ENCODE measurements around the gene NAPEPLD.
A peak's percentile ranks its signal among the peaks of the same experiment; 100 is the strongest.
"Not testable (repeated sequence)": the region's sequence is repeated elsewhere in the genome, so short reads cannot be mapped to it uniquely, and the experiment has no call there.

The NAPEPLD gene

DNA sequence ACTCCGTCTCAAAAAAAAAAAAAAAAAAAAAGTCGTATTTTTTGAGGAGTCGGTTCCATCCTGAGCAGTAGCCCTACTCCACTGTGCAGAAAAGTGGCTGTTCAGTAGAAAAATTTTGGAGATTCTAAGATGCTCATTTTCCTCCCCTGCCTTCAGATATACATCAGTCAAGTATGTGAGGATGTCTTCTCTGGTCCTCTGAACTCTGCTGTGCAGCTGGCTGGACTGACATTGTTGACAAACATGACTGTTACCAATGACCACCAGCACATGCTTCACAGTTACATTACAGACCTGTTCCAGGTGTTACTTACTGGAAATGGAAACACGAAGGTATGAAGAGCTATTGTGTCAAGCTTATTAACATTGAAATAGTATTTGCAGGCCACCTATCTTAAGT lies 56.6 kb downstream of the NAPEPLD start:
- DNase-seq; H3K4me1 ChIP-seq (ENCODE audit: control insufficient read depth, insufficient read depth, low read length, poor library complexity, severe bottlenecking); H3K9me3 ChIP-seq (ENCODE audit: control insufficient read depth, low read length); H3K27me3 ChIP-seq (replicated peaks; ENCODE audit: control insufficient read depth, insufficient read depth, low read length, poor library complexity, severe bottlenecking); H3K27ac ChIP-seq (ENCODE audit: insufficient read depth, low read length, poor library complexity, severe bottlenecking); H3K4me3 ChIP-seq (ENCODE audit: insufficient read depth, low read depth, low read length, poor library complexity, severe bottlenecking): not testable (repeated sequence)
- peaks cover 16% of the 10 kb centered on the region for H3K36me3 ChIP-seq (ENCODE audit: control insufficient read depth, insufficient read depth, low read length)

- H3K4me3 ChIP-seq (ENCODE audit: insufficient read depth, low read depth, low read length, poor library complexity, severe bottlenecking) = no peak overlapping the region
- H3K36me3 ChIP-seq (ENCODE audit: control insufficient read depth, insufficient read depth, low read length) = peaks cover 20% of the 10 kb centered on the region
- no peaks in the 10 kb centered on the region for H3K27me3 ChIP-seq (replicated peaks; ENCODE audit: control insufficient read depth, insufficient read depth, low read length, poor library complexity, severe bottlenecking)
- no peaks in the 10 kb centered on the region for H3K4me1 ChIP-seq (ENCODE audit: control insufficient read depth, insufficient read depth, low read length, poor library complexity, severe bottlenecking)
- H3K9me3 ChIP-seq (ENCODE audit: control insufficient read depth, low read length) = no peaks in the 10 kb centered on the region
- no peak for DNase-seq
- H3K27ac ChIP-seq (ENCODE audit: insufficient read depth, low read length, poor library complexity, severe bottlenecking) = no peak overlapping the region
Observed at GRCh38 chr7:103083210-103083609, 65.7 kb downstream of the NAPEPLD start.

DNA sequence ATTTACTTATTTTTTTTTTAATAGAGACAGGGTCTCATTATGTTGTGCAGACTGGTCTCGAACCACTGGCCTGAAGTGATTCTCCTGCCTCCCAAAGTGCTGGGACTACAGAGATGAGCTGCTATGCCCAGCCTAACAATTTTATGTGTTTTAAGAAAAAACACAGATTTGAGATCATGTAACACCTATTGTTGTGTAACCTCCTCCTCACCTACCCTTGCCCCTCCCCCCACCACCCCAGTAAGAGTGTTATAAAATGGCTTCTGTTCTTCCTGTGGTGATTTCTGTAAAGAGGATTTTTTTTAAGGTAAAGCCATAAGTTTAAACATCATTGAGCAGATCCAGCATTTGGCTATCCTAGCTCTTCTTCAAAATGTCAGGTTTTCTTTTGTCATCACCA lies 66.4 kb downstream of the NAPEPLD start:
- no peaks in the 10 kb centered on the region for H3K9me3 ChIP-seq (ENCODE audit: control insufficient read depth, low read length)
- no peak for DNase-seq
- H3K27me3 ChIP-seq (replicated peaks; ENCODE audit: control insufficient read depth, insufficient read depth, low read length, poor library complexity, severe bottlenecking) = no peaks in the 10 kb centered on the region
- peaks cover 16% of the 10 kb centered on the region for H3K36me3 ChIP-seq (ENCODE audit: control insufficient read depth, insufficient read depth, low read length)
- H3K27ac ChIP-seq (ENCODE audit: insufficient read depth, low read length, poor library complexity, severe bottlenecking) = no peak overlapping the region
- H3K4me3 ChIP-seq (ENCODE audit: insufficient read depth, low read depth, low read length, poor library complexity, severe bottlenecking) = no peak overlapping the region
- no peaks in the 10 kb centered on the region for H3K4me1 ChIP-seq (ENCODE audit: control insufficient read depth, insufficient read depth, low read length, poor library complexity, severe bottlenecking)

- no peaks in the 10 kb centered on the region for H3K9me3 ChIP-seq (ENCODE audit: control insufficient read depth, low read length)
- no peak overlapping the region for H3K4me3 ChIP-seq (ENCODE audit: insufficient read depth, low read depth, low read length, poor library complexity, severe bottlenecking)
- no peaks in the 10 kb centered on the region for H3K27me3 ChIP-seq (replicated peaks; ENCODE audit: control insufficient read depth, insufficient read depth, low read length, poor library complexity, severe bottlenecking)
- peaks cover 6% of the 10 kb centered on the region for H3K4me1 ChIP-seq (ENCODE audit: control insufficient read depth, insufficient read depth, low read length, poor library complexity, severe bottlenecking)
- DNase-seq = no peak
- no peak overlapping the region for H3K27ac ChIP-seq (ENCODE audit: insufficient read depth, low read length, poor library complexity, severe bottlenecking)
- H3K36me3 ChIP-seq (ENCODE audit: control insufficient read depth, insufficient read depth, low read length) = peaks cover 14% of the 10 kb centered on the region
Observed at GRCh38 chr7:103080923-103081322, 68.0 kb downstream of the NAPEPLD start.

GRCh38 chr7:103079836-103080235 lies 69.1 kb downstream of the NAPEPLD start:
- DNase-seq = no peak
- Histone ChIP-seq H3K9me3 (ENCODE audit: control insufficient read depth, low read length) (no peaks in the 10 kb centered on the region), H3K27me3 (replicated peaks; ENCODE audit: control insufficient read depth, insufficient read depth, low read length, poor library complexity, severe bottlenecking) (no peaks in the 10 kb centered on the region), H3K36me3 (ENCODE audit: control insufficient read depth, insufficient read depth, low read length) (peaks cover 11% of the 10 kb centered on the region), H3K27ac (ENCODE audit: insufficient read depth, low read length, poor library complexity, severe bottlenecking) (no peak overlapping the region), H3K4me3 (ENCODE audit: insufficient read depth, low read depth, low read length, poor library complexity, severe bottlenecking) (no peak overlapping the region), H3K4me1 (ENCODE audit: control insufficient read depth, insufficient read depth, low read length, poor library complexity, severe bottlenecking) (peaks cover 11% of the 10 kb centered on the region)

DNA sequence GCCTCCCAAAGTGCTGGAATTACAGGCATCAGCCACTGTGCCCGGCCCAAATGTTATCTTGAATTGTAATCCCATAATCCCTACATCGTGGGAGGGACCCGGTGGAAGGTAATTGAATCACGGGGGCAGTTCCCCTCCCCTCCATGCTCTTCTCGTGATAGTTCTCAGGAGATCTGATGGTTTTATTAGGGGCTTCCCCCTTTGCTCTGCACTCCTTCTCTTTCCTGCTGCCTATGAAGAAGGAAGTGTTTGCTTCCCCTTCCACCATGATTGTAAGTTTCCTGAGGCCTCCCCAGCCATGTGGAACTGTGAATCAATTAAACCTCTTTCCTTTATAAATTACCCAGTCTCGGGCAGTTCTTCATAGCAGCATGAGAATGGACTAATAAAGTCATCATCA lies 70.7 kb downstream of the NAPEPLD start:
- not testable (repeated sequence) for DNase-seq; H3K4me3 ChIP-seq (ENCODE audit: insufficient read depth, low read depth, low read length, poor library complexity, severe bottlenecking); H3K27me3 ChIP-seq (replicated peaks; ENCODE audit: control insufficient read depth, insufficient read depth, low read length, poor library complexity, severe bottlenecking); H3K36me3 ChIP-seq (ENCODE audit: control insufficient read depth, insufficient read depth, low read length); H3K27ac ChIP-seq (ENCODE audit: insufficient read depth, low read length, poor library complexity, severe bottlenecking); H3K9me3 ChIP-seq (ENCODE audit: control insufficient read depth, low read length)
- H3K4me1 ChIP-seq (ENCODE audit: control insufficient read depth, insufficient read depth, low read length, poor library complexity, severe bottlenecking) = peaks cover 11% of the 10 kb centered on the region

- Histone ChIP-seq H3K4me1 (ENCODE audit: control insufficient read depth, insufficient read depth, low read length, poor library complexity, severe bottlenecking) (peaks cover 11% of the 10 kb centered on the region), H3K36me3 (ENCODE audit: control insufficient read depth, insufficient read depth, low read length) (no peaks in the 10 kb centered on the region), H3K4me3 (ENCODE audit: insufficient read depth, low read depth, low read length, poor library complexity, severe bottlenecking) (no peak overlapping the region), H3K27me3 (replicated peaks; ENCODE audit: control insufficient read depth, insufficient read depth, low read length, poor library complexity, severe bottlenecking) (no peaks in the 10 kb centered on the region), H3K27ac (ENCODE audit: insufficient read depth, low read length, poor library complexity, severe bottlenecking) (no peak overlapping the region), H3K9me3 (ENCODE audit: control insufficient read depth, low read length) (no peaks in the 10 kb centered on the region)
- DNase-seq = no peak
Observed at GRCh38 chr7:103077318-103077717, 71.6 kb downstream of the NAPEPLD start.

GRCh38 chr7:103076764-103077163 lies 72.1 kb downstream of the NAPEPLD start:
- no peak overlapping the region for H3K4me3 ChIP-seq (ENCODE audit: insufficient read depth, low read depth, low read length, poor library complexity, severe bottlenecking)
- H3K9me3 ChIP-seq (ENCODE audit: control insufficient read depth, low read length) = no peaks in the 10 kb centered on the region
- H3K36me3 ChIP-seq (ENCODE audit: control insufficient read depth, insufficient read depth, low read length) = no peaks in the 10 kb centered on the region
- no peak overlapping the region for H3K27ac ChIP-seq (ENCODE audit: insufficient read depth, low read length, poor library complexity, severe bottlenecking)
- H3K4me1 ChIP-seq (ENCODE audit: control insufficient read depth, insufficient read depth, low read length, poor library complexity, severe bottlenecking) = peaks cover 11% of the 10 kb centered on the region
- no peaks in the 10 kb centered on the region for H3K27me3 ChIP-seq (replicated peaks; ENCODE audit: control insufficient read depth, insufficient read depth, low read length, poor library complexity, severe bottlenecking)
- DNase-seq = no peak

DNA sequence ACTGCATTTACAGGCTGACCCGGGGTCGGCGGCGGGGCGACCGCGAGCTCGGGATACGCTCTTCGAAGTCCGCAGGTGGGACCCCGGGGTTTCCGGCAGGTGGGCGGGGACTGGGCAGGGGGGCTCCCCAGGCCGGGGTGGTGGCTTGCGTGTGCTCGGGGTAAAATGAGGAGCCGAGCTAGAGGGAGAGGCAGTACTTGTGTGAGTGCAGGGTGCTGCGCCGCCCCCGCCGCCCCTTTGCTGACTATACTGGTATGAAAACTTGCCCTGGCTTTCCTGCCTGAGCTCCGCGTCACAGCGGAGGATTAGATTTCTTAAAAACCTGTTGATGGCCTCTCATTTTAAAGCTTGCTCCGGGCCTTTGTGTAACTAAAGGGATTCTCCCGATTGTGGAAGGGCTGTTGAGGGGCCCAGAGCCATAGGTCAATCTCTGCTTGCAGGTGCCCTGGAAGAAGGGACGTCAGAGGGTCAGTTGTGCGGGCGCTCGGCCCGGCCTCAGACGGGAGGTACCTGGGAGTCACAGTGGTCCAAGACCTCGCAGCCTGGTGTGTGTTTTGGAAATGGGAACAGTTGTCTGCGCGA lies 73.5 kb downstream of the NAPEPLD start:
- peak overlapping the region; percentile 86 for H3K4me3 ChIP-seq (ENCODE audit: insufficient read depth, low read depth, low read length, poor library complexity, severe bottlenecking)
- DNase-seq = peak; percentile 46 to 53 (median 50)
- H3K9me3 ChIP-seq (ENCODE audit: control insufficient read depth, low read length) = no peaks in the 10 kb centered on the region
- no peaks in the 10 kb centered on the region for H3K27me3 ChIP-seq (replicated peaks; ENCODE audit: control insufficient read depth, insufficient read depth, low read length, poor library complexity, severe bottlenecking)
- peaks cover 11% of the 10 kb centered on the region for H3K4me1 ChIP-seq (ENCODE audit: control insufficient read depth, insufficient read depth, low read length, poor library complexity, severe bottlenecking)
- no peaks in the 10 kb centered on the region for H3K36me3 ChIP-seq (ENCODE audit: control insufficient read depth, insufficient read depth, low read length)
- H3K27ac ChIP-seq (ENCODE audit: insufficient read depth, low read length, poor library complexity, severe bottlenecking) = peak overlapping the region; percentile 63

- H3K27me3 ChIP-seq (replicated peaks; ENCODE audit: control insufficient read depth, insufficient read depth, low read length, poor library complexity, severe bottlenecking) = no peaks in the 10 kb centered on the region
- H3K9me3 ChIP-seq (ENCODE audit: control insufficient read depth, low read length) = no peaks in the 10 kb centered on the region
- peak; percentile 85 to 88 (median 85) for DNase-seq
- peak within 1 kb of the TSS; percentile 63 for H3K27ac ChIP-seq (ENCODE audit: insufficient read depth, low read length, poor library complexity, severe bottlenecking)
- peaks cover 11% of the 10 kb centered on the region for H3K4me1 ChIP-seq (ENCODE audit: control insufficient read depth, insufficient read depth, low read length, poor library complexity, severe bottlenecking)
- H3K4me3 ChIP-seq (ENCODE audit: insufficient read depth, low read depth, low read length, poor library complexity, severe bottlenecking) = peak within 1 kb of the TSS; percentile 86
- no peaks in the 10 kb centered on the region for H3K36me3 ChIP-seq (ENCODE audit: control insufficient read depth, insufficient read depth, low read length)
Observed at GRCh38 chr7:103074519-103075336, 74.2 kb downstream of the NAPEPLD start, which contains the start of the genes ARMC10 and FBXL13. Gene ARMC10, plus strand, starts transcription at chr7:103075140. Its CDS starts 133 bp downstream, at chr7:103075273. Gene FBXL13, minus strand, starts transcription at chr7:103074796.

All from effector memory CD4-positive, alpha-beta T cell (primary cell).